Tongue (tissue), 2 donors: ENCODE results near the gene WASL. TPM values are rescaled to one million over a fixed set of nuclear protein-coding genes. Genes with fewer than 3 reads are reported as not detected.

Experiments used
- small RNA-seq: library from RNA; depleted of rRNA; stranded (forward); fragments of <200 nt; gene quantifications from one replicate; pipeline ENCODE3, GENCODE V24; 2014; ENCODE audit warnings: low replicate concordance
- total RNA-seq: library from RNA; depleted of rRNA; stranded (reverse); fragments of >200 nt; gene quantifications from one replicate; pipeline ENCODE4 v1.2.3, GENCODE V29; 2014

WASL gene
- total RNA-seq, 1 donor from 2014 or later, result 30.6 TPM

Small RNA genes within 50 kb of the gene (small RNA-seq; reads per million reads assigned to genes)
- not detected for gene RNU6-11P

Other genes with a start within 250 kb of the WASL start
- gene IQUB, start 214.4 kb downstream of the WASL start, total RNA-seq, result 1.2 TPM
- gene NDUFA5, start 191.2 kb downstream of the WASL start, total RNA-seq, result 133 TPM
- gene ASB15, start 147.2 kb downstream of the WASL start, total RNA-seq, result 10.8 TPM
- 135 TPM for gene LMOD2, start 93.1 kb downstream of the WASL start, total RNA-seq
- gene HYAL4, start 96.2 kb upstream of the WASL start, total RNA-seq, result not detected
- not detected for gene SPAM1, start 176.2 kb upstream of the WASL start, total RNA-seq